Spleen (tissue), 7 donors: ENCODE results near the gene RSBN1.

ENCODE experiments used
- CTCF ChIP-seq, 11 experiments: fragments of 200-600 bp in 7 of 11; fragments of 450-650 bp in 4 of 11; sonication (generic) in 4 of 11; IDR thresholded peaks in 8 of 11; conservative IDR thresholded peaks in 3 of 11; 1 replicate in 7 of 11; 2 replicates in 4 of 11; pipeline versions ENCODE4 v1.4.0 to v1.8.0; 2016 to 2021; ENCODE audit warnings: antibody characterized with exemption in 11 of 11, inconsistent platforms in 4 of 11, mild to moderate bottlenecking in 1 of 11
- POLR2A ChIP-seq, 3 donors: fragments of 450-650 bp; IDR thresholded peaks; one replicate each; pipeline ENCODE4 v1.5.1; 2017; ENCODE audit warnings: antibody characterized with exemption in 3 of 3, mild to moderate bottlenecking in 1 of 3
- POLR2AphosphoS5 ChIP-seq, 3 donors: sonication (generic); formaldehyde crosslinking; IDR thresholded peaks; one replicate each; pipeline ENCODE4 v1.5.1; 2017; ENCODE audit warnings: antibody characterized with exemption in 3 of 3
- donor health status: DM: no; HTN: no; CAD: no; lungs with moderate emphysema.
- donor health status: DM: no; HTN: no; CAD: no.
- donor health status: DM: no; HTN: no; CAD: no.

- TF ChIP-seq CTCF (IDR thresholded peaks at IDR 0.05 in 8 of 11, conservative IDR thresholded peaks at IDR 0.05 in 3 of 11) (no peak), POLR2A (IDR thresholded peaks at IDR 0.05) (no peak), POLR2AphosphoS5 (IDR thresholded peaks at IDR 0.05) (no peak)
These were observed 48.6 kb downstream of the RSBN1 start for GRCh38 chr1:113763661-113764060.
